Muscle of back (tissue), 11 donors: ENCODE data around the gene PLK4. TPM values are rescaled to one million over a fixed set of nuclear protein-coding genes. Genes with fewer than 3 reads are reported as not detected.
"Not testable (repeated sequence)": the region's sequence is repeated elsewhere in the genome, so short reads cannot be mapped to it uniquely, and the experiment has no call there.

Experiments used
- DNase-seq, 3 donors: peaks; one replicate each; pipeline versions ENCODE4 v3.0.0 to v3.0.0-alpha.2; 2013
- polyA plus RNA-seq, 10 donors: library from polyadenylated mRNA; unstranded; fragments of 120-200 nt; gene quantifications; one replicate each; pipeline ENCODE4 v1.2.1, GENCODE V29; 2013; ENCODE audit not compliant: insufficient read length in 10 of 10

The PLK4 gene
- polyA plus RNA-seq, 10 donors: 7.3 to 16.6 (median 11.1) TPM

DNA sequence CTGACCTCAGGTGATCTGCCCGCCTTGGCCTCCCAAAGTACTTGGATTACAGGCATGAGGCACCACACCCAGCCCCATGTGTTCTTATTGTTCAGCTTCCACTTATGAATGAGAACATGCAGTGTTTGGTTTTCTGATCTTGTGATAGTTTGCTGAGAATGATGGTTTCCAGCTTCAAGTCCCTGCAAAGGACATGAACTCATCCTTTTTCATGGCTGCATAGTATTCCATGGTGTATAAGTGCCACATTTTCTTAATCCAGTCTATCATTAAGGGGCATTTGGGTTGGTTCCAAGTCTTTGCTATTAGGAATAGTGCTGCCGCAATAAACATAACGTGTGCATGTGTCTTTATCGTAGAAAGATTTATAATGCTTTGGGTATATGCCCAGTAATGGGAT lies 19.0 kb downstream of the PLK4 start:
- DNase-seq: not testable (repeated sequence)

DNA sequence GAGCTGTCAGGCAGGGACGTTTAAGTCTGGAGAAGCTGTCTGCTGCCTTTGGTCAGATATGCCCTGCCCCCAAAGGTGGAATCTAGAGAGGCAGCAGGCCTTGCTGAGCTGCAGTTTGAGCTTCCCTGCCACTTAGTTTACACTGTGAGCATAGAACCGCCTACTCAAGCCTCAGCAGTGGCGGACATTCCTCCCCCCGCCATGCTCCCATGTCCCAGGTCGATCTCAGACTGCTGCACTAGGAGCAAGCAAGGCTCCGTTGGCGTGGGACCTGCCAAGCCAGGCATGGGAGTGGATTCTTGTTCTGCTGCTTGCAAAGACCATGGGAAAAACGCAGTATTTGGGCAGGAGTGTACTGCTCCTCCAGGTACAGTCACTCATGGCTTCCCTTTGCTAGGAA lies 24.3 kb downstream of the PLK4 start:
- DNase-seq: no peak

DNA sequence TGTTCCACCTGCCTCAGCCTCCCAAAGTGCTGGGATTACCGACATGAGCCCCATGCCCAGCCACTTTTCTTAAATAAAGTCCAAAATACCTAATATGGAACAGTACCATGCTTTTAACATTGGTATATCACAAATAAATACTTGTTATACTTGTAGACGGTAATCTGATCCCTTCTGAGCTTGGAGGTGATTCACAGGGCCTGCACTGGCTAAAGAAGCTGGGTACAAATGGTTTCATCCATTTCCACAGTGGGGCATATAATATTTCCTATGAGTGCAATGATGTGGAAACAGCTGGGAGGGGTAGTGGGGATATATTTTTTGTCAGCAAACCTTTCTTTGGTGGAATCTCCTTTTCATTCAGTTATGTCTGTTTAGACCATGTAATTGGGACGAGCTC lies 35.8 kb downstream of the PLK4 start:
- DNase-seq: no peak

DNA sequence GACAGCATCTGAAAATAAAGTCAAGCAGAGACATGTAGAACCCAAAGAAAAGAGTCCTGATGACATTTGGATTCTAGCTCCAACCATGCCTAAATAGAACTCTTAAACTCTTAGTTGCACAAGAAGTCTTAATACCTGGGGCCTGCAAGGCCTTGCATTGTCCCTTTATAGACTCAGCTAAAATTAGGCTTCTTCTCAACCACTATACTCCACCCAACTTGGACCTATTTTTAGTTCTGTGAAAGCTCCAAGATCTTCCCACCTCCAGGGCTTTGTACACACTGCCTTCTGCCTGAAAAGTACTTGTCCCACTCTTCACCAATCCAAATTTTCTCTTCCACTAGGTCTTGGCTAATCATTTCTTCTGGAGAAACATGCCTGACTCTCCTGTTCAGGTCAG lies 36.5 kb downstream of the PLK4 start:
- no peak for DNase-seq

- no peak for DNase-seq
These were observed 39.8 kb downstream of the PLK4 start for GRCh38 chr4:127920521-127920920.

DNA sequence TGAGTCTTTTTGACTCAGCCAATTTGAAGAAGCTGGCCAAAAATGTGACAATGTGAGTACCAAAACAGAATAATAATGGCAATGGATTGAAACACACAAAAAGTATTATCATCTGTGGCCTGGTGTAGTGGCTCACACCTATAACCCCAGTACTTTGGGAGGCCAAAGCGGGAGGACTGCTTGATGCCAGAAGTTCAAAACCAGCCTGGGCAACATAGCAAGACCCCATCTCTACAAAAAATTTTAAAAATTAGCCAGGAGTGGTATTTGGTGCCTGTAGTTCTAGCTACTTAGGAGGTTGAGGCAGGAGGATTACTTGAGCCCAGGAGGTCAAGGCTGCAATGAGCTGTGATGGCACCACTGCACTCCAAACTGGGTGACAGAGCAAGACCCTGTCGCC lies 41.5 kb downstream of the PLK4 start:
- DNase-seq: no peak

GRCh38 chr4:127925720-127926119 lies 45.0 kb downstream of the PLK4 start:
- not testable (repeated sequence) for DNase-seq

DNA sequence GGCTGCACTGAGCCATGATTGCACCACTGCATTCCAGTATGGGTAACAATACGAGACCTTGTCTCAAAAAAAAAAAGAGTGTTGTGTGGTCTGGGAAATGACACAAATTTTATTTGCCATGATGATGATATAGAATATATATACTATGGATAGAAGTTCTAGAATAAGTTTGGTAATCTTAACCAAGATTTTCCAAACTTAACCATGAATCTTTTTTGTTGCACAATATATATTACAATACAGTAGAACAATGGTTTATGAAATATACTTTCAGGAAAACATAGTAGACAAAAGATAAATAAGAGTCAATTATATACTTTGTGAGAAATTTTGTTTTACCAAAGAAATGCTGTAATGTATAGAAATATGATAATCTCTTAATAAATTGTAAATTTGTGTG lies 49.5 kb downstream of the PLK4 start:
- no peak for DNase-seq

DNA sequence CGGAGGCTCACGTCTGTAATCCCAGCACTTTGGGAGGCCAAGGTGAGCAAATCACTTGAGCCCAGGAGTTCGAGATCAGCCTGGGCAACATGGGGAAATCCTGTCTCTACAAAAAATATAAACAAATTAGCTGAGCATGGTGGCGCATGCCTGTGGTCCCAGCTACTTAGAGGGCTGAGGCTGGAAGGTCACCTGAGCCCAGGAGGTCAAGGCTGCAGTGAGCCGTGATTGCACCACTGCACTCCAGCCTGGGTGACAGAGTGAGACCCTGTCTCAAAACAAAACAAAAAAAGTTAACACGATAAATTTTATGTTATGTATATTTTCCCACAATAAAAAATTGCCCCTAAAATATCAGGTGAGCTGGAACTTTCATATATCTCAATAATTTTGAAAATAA lies 51.1 kb downstream of the PLK4 start:
- not testable (repeated sequence) for DNase-seq

- no peak for DNase-seq
These were observed 56.3 kb downstream of the PLK4 start for GRCh38 chr4:127936974-127937373.

Other genes starting within 250 kb of the PLK4 start
- 10 to 100 TPM in 5 of 10 donors, 1 to 10 TPM in 5; 6.7 to 14.6 (median 10.0) TPM for gene INTU, start 247.9 kb upstream of the PLK4 start, polyA plus RNA-seq
- under 1 TPM in 2 of 10 donors, not detected in 8; 0.19 to 0.43 TPM for gene SLC25A31, start 150.5 kb upstream of the PLK4 start, polyA plus RNA-seq
- 100 to 1,000 TPM in 1 of 10 donors, 10 to 100 TPM in 2, 1 to 10 TPM in 7; 5.4 to 150 (median 8.1) TPM for gene HSPA4L, start 98.6 kb upstream of the PLK4 start, polyA plus RNA-seq
- gene MFSD8, start 84.3 kb downstream of the PLK4 start, polyA plus RNA-seq: 10 to 100 TPM; 13.8 to 25.8 (median 18.0) TPM
- gene ABHD18, start 84.5 kb downstream of the PLK4 start, polyA plus RNA-seq: 10 to 100 TPM; 12.0 to 26.3 (median 16.9) TPM
- 10 to 100 TPM; 17.7 to 31.3 (median 22.2) TPM for gene LARP1B, start 180.4 kb downstream of the PLK4 start, polyA plus RNA-seq